SK-N-SH (cell line): ENCODE measurements around the gene FOSB. TPM values are rescaled to one million over a fixed set of nuclear protein-coding genes. Genes with fewer than 3 reads are reported as not detected.

Experiments used
- CTCF ChIA-PET: fragments of 300-600, 350-600 bp; formaldehyde crosslinking; extraction: SDS; loops from one replicate; lab custom pipeline; 2021; lab: Yijun Ruan, JAX
- POLR2A ChIA-PET: fragments of 350-600 bp; sonication (Branson Sonifier 250); formaldehyde crosslinking; extraction: SDS; loops from one replicate; lab custom pipeline; 2020; ENCODE audit warnings: antibody characterized with exemption, inconsistent platforms; lab: Yijun Ruan, JAX
- DNase-seq: peaks from one replicate; pipeline ENCODE4 v3.0.0; 2012
- H2AFZ ChIP-seq: fragments of 200-600 bp; sonication (generic); 2 replicates; pipeline ENCODE4 v1.8.1; 2016; ENCODE audit warnings: antibody characterized with exemption, mild to moderate bottlenecking, low read depth
- H3F3A ChIP-seq: fragments of 200-600 bp; sonication (generic); replicated peaks from 2 replicates; pipeline ENCODE3; 2016; ENCODE audit warnings: antibody characterized with exemption, mild to moderate bottlenecking; ENCODE audit not compliant: insufficient read depth
- H3K27ac ChIP-seq, 2 experiments: fragments of 200-500 bp in 1 of 2; fragments of 200-600 bp in 1 of 2; sonication (Bioruptor generic) in 1 of 2; sonication (generic), shearing (Covaris generic) in 1 of 2; 2 replicates each; pipeline versions ENCODE4 v1.5.1 to v1.6.1; 2014 to 2016; ENCODE audit warnings: low read depth in 2 of 2, inconsistent platforms in 1 of 2, low read length in 1 of 2, mild to moderate bottlenecking in 1 of 2, mixed read lengths in 1 of 2
- H3K27me3 ChIP-seq: fragments of 200-600 bp; sonication (generic), shearing (Covaris generic); 2 replicates; pipeline ENCODE4 v1.6.1; 2016; ENCODE audit warnings: mixed run types; ENCODE audit not compliant: insufficient read depth
- H3K36me3 ChIP-seq, 2 experiments: fragments of 200-500 bp in 1 of 2; fragments of 200-600 bp in 1 of 2; sonication (Bioruptor generic) in 1 of 2; sonication (generic) in 1 of 2; replicated peaks in 1 of 2; 2 replicates each; pipeline versions ENCODE3 to v1.5.1; 2014 to 2016; ENCODE audit warnings: low read length in 1 of 2, mild to moderate bottlenecking in 1 of 2; ENCODE audit not compliant: insufficient read depth in 2 of 2, control insufficient read depth in 1 of 2
- H3K4me1 ChIP-seq, 2 experiments: fragments of 200-500 bp in 1 of 2; fragments of 200-600 bp in 1 of 2; sonication (Bioruptor generic) in 1 of 2; sonication (generic), shearing (Covaris generic) in 1 of 2; 2 replicates each; pipeline versions ENCODE4 v1.5.1 to v1.6.1; 2014 to 2016; ENCODE audit warnings: low read depth in 1 of 2, low read length in 1 of 2, mixed run types in 1 of 2; ENCODE audit not compliant: insufficient read depth in 2 of 2, control insufficient read depth in 1 of 2
- H3K4me2 ChIP-seq: fragments of 200-600 bp; sonication (generic), shearing (Covaris generic); 2 replicates; pipeline ENCODE4 v1.6.1; 2017; ENCODE audit warnings: mixed run types
- H3K4me3 ChIP-seq, 2 experiments: fragments of 200-500 bp in 1 of 2; fragments of 200-600 bp in 1 of 2; sonication (Bioruptor generic) in 1 of 2; sonication (generic), shearing (Covaris generic) in 1 of 2; 2 replicates each; pipeline versions ENCODE4 v1.5.1 to v1.8.1; 2014 to 2016; ENCODE audit warnings: low read depth in 2 of 2, inconsistent platforms in 1 of 2, low read length in 1 of 2, mild to moderate bottlenecking in 1 of 2, mixed read lengths in 1 of 2, moderate library complexity in 1 of 2
- H3K79me2 ChIP-seq: fragments of 200-600 bp; sonication (generic); 2 replicates; pipeline ENCODE4 v1.8.1; 2017; ENCODE audit warnings: mild to moderate bottlenecking; ENCODE audit not compliant: insufficient read depth
- H3K9ac ChIP-seq: fragments of 200-600 bp; sonication (generic); 2 replicates; pipeline ENCODE4 v1.6.1; 2017; ENCODE audit warnings: mixed run types
- H3K9me2 ChIP-seq: fragments of 200-600 bp; sonication (generic); 2 replicates; pipeline ENCODE4 v1.6.1; 2017; ENCODE audit warnings: mixed run types
- H3K9me3 ChIP-seq: fragments of 200-600 bp; sonication (generic); 2 replicates; pipeline ENCODE4 v1.6.1; 2017; ENCODE audit warnings: mixed run types, mild to moderate bottlenecking, moderate library complexity
- H4K20me1 ChIP-seq: fragments of 200-600 bp; sonication (generic); 2 replicates; pipeline ENCODE4 v1.6.1; 2017; ENCODE audit warnings: mild to moderate bottlenecking, mixed run types; ENCODE audit not compliant: insufficient read depth
- CHD2 ChIP-seq: fragments of 150-350 bp; IDR thresholded peaks from 2 replicates; pipeline ENCODE4 v1.6.1; 2018; ENCODE audit warnings: low read length; ENCODE audit not compliant: partially characterized antibody
- FOXJ3 ChIP-seq: sonication (generic); formaldehyde crosslinking; IDR thresholded peaks from 2 replicates; pipeline ENCODE4 v1.5.1; 2020; ENCODE audit warnings: mild to moderate bottlenecking, missing genetic modification reagents
- GATA2 ChIP-seq: sonication (generic); formaldehyde crosslinking; IDR thresholded peaks from 2 replicates; pipeline ENCODE4 v1.5.0; 2020; ENCODE audit warnings: mild to moderate bottlenecking, missing genetic modification reagents
- MXI1 ChIP-seq: IDR thresholded peaks from 2 replicates; pipeline ENCODE4 v1.6.1; 2012; ENCODE audit warnings: mild to moderate bottlenecking, low read depth, low read length, improper control_type of control experiment
- NRF1 ChIP-seq: IDR thresholded peaks from 2 replicates; pipeline ENCODE4 v1.6.1; 2012; ENCODE audit warnings: low read depth, mild to moderate bottlenecking, low read length
- RCOR1 ChIP-seq: fragments of 150-350 bp; IDR thresholded peaks from 2 replicates; pipeline ENCODE4 v1.6.1; 2017; ENCODE audit warnings: antibody characterized with exemption, low read length
- RXRA ChIP-seq: IDR thresholded peaks from 2 replicates; pipeline ENCODE4 v1.4.0; 2012; ENCODE audit warnings: low read depth, mild to moderate bottlenecking, borderline replicate concordance
- TAF1 ChIP-seq: IDR thresholded peaks from 2 replicates; pipeline ENCODE4 v1.6.1; 2012; ENCODE audit warnings: low read depth, mild to moderate bottlenecking, low read length, moderate library complexity, borderline replicate concordance
- WGBS: methylation state at CpG from one replicate; pipeline ENCODE4 v1.1.6; 2017; ENCODE audit warnings: low lambda C conversion rate; 5-methylcytosine and 5-hydroxymethylcytosine counted together
- polyA plus RNA-seq, 3 experiments: library from polyadenylated mRNA; depleted of rRNA; stranded (reverse); fragments of >200 nt; gene quantifications; 2 replicates each; pipeline ENCODE4 v1.2.3, GENCODE V29; 2012
- TF ChIP-seq, protein P1 (sequence below): IDR thresholded peaks from 2 replicates; pipeline ENCODE4 v1.4.0; 2012; ENCODE audit warnings: low read depth, borderline replicate concordance
- TF ChIP-seq, protein P2 (sequence below): IDR thresholded peaks from 2 replicates; pipeline ENCODE4 v1.4.0; 2012; ENCODE audit warnings: low read depth, borderline replicate concordance
- TF ChIP-seq, protein P3 (sequence below): fragments of 200-600 bp; sonication (generic); IDR thresholded peaks from 2 replicates; pipeline ENCODE4 v1.6.1; 2017; ENCODE audit warnings: antibody characterized with exemption, mild to moderate bottlenecking, moderate library complexity
- TF ChIP-seq, protein P4 (sequence below): IDR thresholded peaks from 2 replicates; pipeline ENCODE4 v1.4.0; 2012; ENCODE audit warnings: low read depth

FOSB gene
- polyA plus RNA-seq, 1 of the 3 experiments (the other 2 are of a cell fraction): 78.2 TPM

DNA sequence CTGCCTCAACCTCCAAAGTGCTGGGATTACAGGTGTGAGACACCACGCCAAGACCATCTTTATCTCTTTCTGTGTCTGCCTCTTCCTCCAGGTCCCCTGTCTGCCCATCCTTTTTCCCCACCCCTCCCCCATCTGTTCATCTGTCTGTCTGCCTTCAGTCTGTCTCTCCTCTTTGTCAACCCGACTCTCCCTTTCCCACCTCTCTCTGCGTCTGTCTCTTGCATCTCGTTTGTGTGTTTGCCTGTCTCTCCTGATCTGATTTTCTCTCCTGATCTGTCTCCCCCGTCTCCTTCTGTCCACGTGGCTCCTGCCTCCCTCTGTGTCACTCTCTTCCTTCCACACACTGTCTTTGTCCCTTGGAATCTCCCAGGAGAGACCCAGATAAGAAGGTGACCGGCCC is 49.4 kb downstream of the FOSB start:
- no peaks in the 10 kb centered on the region for H3K9me3 ChIP-seq
- H3K27ac ChIP-seq: no peak overlapping the region
- WGBS: 67% methylated on average over 7 of the region's 7 CpGs
- no peak overlapping the region for H3K4me2 ChIP-seq
- H3K79me2 ChIP-seq: peaks cover 66% of the 10 kb centered on the region
- DNase-seq: no peak
- H3K27me3 ChIP-seq: no peaks in the 10 kb centered on the region
- H3K9me2 ChIP-seq: no peaks in the 10 kb centered on the region
- H3K9ac ChIP-seq: no peak overlapping the region
- ChIA-PET CTCF (no interaction called here), POLR2A (no interaction called here)
- TF ChIP-seq, protein P1, sequence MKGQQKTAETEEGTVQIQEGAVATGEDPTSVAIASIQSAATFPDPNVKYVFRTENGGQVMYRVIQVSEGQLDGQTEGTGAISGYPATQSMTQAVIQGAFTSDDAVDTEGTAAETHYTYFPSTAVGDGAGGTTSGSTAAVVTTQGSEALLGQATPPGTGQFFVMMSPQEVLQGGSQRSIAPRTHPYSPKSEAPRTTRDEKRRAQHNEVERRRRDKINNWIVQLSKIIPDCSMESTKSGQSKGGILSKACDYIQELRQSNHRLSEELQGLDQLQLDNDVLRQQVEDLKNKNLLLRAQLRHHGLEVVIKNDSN: no peak
- TF ChIP-seq GATA2 (CRISPR knock-in tag) (no peak), RXRA (no peak), RCOR1 (no peak), CHD2 (no peak), NRF1 (no peak), FOXJ3 (CRISPR knock-in tag) (no peak), MXI1 (no peak), TAF1 (no peak)
- TF ChIP-seq, protein P2, sequence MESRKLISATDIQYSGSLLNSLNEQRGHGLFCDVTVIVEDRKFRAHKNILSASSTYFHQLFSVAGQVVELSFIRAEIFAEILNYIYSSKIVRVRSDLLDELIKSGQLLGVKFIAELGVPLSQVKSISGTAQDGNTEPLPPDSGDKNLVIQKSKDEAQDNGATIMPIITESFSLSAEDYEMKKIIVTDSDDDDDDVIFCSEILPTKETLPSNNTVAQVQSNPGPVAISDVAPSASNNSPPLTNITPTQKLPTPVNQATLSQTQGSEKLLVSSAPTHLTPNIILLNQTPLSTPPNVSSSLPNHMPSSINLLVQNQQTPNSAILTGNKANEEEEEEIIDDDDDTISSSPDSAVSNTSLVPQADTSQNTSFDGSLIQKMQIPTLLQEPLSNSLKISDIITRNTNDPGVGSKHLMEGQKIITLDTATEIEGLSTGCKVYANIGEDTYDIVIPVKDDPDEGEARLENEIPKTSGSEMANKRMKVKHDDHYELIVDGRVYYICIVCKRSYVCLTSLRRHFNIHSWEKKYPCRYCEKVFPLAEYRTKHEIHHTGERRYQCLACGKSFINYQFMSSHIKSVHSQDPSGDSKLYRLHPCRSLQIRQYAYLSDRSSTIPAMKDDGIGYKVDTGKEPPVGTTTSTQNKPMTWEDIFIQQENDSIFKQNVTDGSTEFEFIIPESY: no peak
- TF ChIP-seq, protein P3, sequence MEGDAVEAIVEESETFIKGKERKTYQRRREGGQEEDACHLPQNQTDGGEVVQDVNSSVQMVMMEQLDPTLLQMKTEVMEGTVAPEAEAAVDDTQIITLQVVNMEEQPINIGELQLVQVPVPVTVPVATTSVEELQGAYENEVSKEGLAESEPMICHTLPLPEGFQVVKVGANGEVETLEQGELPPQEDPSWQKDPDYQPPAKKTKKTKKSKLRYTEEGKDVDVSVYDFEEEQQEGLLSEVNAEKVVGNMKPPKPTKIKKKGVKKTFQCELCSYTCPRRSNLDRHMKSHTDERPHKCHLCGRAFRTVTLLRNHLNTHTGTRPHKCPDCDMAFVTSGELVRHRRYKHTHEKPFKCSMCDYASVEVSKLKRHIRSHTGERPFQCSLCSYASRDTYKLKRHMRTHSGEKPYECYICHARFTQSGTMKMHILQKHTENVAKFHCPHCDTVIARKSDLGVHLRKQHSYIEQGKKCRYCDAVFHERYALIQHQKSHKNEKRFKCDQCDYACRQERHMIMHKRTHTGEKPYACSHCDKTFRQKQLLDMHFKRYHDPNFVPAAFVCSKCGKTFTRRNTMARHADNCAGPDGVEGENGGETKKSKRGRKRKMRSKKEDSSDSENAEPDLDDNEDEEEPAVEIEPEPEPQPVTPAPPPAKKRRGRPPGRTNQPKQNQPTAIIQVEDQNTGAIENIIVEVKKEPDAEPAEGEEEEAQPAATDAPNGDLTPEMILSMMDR: no peak
- TF ChIP-seq, protein P4, sequence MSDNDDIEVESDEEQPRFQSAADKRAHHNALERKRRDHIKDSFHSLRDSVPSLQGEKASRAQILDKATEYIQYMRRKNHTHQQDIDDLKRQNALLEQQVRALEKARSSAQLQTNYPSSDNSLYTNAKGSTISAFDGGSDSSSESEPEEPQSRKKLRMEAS: no peak
- no peaks in the 10 kb centered on the region for H3K4me1 ChIP-seq
- H3K36me3 ChIP-seq: peaks cover 0 to 11% of the 10 kb centered on the region in 2 experiments
- peaks cover 6% of the 10 kb centered on the region for H3F3A ChIP-seq
- H4K20me1 ChIP-seq: peaks cover 51% of the 10 kb centered on the region
- H3K4me3 ChIP-seq: no peak overlapping the region
- H2AFZ ChIP-seq: no peak overlapping the region
